MG63 (cell line): ENCODE measurements around the gene CAVIN3. TPM values are rescaled to one million over a fixed set of nuclear protein-coding genes. Genes with fewer than 3 reads are reported as not detected.
"Not testable (repeated sequence)": the region's sequence is repeated elsewhere in the genome, so short reads cannot be mapped to it uniquely, and the experiment has no call there.

ENCODE experiments used
- DNase-seq: peaks from one replicate; pipeline ENCODE4 v3.0.0-alpha.2; 2020
- H3K27me3 ChIP-seq: fragments of 250-450 bp; sonication (Bioruptor Pico); 2 replicates; pipeline ENCODE4 v1.5.1; 2020; ENCODE audit warnings: mild to moderate bottlenecking, moderate library complexity
- H3K36me3 ChIP-seq: fragments of 250-450 bp; sonication (Bioruptor Pico); 2 replicates; pipeline ENCODE4 v1.5.1; 2020; ENCODE audit warnings: mild to moderate bottlenecking, moderate library complexity
- H3K4me3 ChIP-seq: fragments of 250-450 bp; sonication (Bioruptor Pico); 2 replicates; pipeline ENCODE4 v1.5.1; 2020; ENCODE audit warnings: mild to moderate bottlenecking, moderate library complexity
- H3K9me3 ChIP-seq: fragments of 250-450 bp; sonication (Bioruptor Pico); 2 replicates; pipeline ENCODE4 v1.5.1; 2020; ENCODE audit warnings: mild to moderate bottlenecking, moderate library complexity
- total RNA-seq: library from RNA; depleted of rRNA; stranded (reverse); fragments of >200 nt; shearing (Covaris generic); gene quantifications from 2 replicates; pipeline ENCODE4 v1.2.3, GENCODE V29; 2014; ENCODE audit warnings: low replicate concordance; rRNA removed

The CAVIN3 gene
- total RNA-seq, 1 experiment from 2014 or later = 168 TPM

DNA sequence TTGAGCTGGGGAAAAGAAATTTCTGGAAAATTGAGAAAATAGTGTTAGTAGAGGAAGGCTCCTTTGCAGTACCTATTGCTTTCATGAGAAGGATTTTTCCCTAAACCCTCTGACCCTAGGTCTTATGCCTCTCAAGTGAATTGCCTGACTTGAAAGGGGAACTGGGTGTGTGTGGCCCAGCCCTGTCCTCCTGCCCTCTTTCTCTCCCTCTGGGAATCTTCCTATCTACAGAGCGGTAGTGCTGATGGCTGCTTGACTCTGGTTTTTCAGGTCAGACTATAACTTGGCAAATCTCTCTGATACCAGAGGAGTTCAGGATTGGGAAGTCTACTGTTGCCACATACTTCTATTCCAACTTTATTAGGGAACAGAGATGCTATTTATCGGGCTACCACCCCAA, 19.2 kb downstream of the CAVIN3 start:
- Histone ChIP-seq H3K4me3 (no peak overlapping the region), H3K9me3 (no peaks in the 10 kb centered on the region), H3K36me3 (no peaks in the 10 kb centered on the region), H3K27me3 (0 out of 2 replicates have a peak, but pooled peaks cover under 1% of the 10 kb centered on the region)
- no peak for DNase-seq

DNA sequence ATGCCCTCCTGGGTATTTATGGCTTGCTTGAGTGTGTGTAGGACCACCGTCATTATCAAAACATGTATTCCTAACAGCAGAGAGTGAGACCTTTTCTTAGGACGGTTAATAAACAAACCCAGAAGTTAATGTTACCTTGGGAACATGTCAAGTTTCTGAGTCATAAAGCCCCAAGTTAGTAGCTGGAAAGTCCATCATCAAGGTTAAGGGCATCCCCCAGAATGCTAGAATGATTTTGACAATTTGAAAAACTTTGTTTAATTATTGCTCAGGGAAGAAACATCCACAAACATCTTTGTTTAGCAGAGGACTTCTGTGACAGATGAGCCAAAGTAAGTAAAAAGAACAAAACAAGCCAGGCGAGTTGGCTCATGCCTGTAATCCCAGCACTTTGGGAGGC, 20.0 kb downstream of the CAVIN3 start:
- no peaks in the 10 kb centered on the region for H3K9me3 ChIP-seq
- H3K27me3 ChIP-seq = no peaks in the 10 kb centered on the region
- DNase-seq = no peak
- H3K4me3 ChIP-seq = no peak overlapping the region
- H3K36me3 ChIP-seq = no peaks in the 10 kb centered on the region

DNA sequence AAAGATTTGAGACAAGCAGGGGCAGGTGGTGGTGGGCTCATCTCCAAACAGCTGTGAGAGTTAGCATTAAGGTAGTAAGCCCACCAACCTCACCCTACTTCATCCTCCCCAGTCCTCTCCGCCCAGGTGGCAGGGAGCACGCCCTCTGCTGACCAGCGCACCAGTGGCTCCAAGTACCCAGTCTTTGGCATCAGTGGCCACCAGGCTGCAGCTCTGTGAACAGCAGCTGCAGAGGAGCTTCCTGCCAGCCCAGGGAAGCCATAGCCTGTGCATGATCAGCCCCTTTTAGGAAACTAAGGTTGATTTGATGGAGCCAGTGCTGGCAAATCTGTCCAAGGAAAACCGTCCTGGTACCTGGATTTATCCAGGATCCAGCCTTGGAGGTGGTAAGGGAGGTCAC, 21.7 kb downstream of the CAVIN3 start:
- no peak overlapping the region for H3K4me3 ChIP-seq
- no peaks in the 10 kb centered on the region for H3K36me3 ChIP-seq
- H3K9me3 ChIP-seq = no peaks in the 10 kb centered on the region
- H3K27me3 ChIP-seq = no peaks in the 10 kb centered on the region
- DNase-seq = peak; percentile 45

DNA sequence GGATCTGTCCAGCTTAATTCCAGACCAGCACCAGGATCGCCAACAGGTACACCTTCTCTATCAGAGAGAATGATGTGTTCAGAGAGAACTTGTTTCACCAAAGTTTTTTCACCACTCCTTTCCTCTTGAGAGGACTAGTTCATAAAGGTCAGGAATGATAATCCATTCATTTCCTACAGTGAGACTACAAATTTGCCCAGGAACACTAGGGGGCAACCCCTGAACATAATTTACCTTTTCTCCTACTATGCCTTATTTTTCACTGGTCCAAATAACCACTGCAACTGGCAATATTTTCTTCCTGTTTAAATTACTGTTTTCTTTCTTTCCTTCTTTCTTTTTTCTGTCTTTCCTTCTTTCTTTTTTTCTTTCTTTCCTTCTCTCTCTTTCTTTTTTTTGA, 22.5 kb downstream of the CAVIN3 start:
- Histone ChIP-seq H3K4me3 (no peak overlapping the region), H3K36me3 (no peaks in the 10 kb centered on the region), H3K9me3 (no peaks in the 10 kb centered on the region), H3K27me3 (no peaks in the 10 kb centered on the region)
- no peak for DNase-seq

DNA sequence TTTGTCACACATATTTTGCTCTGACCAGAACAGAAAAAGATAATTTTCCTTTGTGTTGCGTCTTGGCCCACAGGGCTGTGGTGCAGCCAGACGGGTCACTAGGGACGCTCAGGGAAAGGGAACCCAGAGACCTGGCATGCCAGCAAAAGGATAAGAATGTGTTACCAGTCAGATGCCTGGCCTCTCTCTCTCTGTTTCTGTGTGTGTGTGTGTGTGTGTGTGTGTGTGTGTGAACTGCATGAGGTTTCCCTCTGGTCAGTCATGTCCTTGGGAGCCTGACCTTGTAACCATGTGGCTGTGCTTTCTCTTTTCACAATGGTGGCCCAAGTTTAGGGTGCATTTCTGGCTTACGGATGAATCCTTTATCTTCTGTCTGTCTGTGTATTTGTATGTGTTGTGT, 35.3 kb downstream of the CAVIN3 start:
- H3K36me3 ChIP-seq = no peaks in the 10 kb centered on the region
- DNase-seq = no peak

DNA sequence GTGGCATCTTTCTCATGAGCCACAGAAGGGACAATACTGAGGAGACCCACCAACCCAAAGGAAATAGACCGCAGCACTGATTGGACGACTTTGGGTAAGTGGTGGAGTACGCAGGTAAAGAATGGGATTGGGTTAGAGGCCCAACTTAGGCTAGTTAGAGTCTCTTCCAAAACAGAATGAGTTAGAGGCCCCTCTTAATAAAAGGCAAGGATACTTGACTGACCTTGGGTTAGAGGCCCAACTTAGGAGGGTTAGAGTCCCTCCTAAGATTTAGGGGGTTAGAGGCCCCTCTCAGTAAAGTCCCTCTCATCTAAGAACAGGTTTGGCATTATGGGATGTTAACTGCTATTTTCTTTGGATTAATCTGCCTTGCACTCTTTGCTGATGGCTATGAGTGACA, 36.1 kb downstream of the CAVIN3 start:
- Histone ChIP-seq H3K36me3 (no peaks in the 10 kb centered on the region), H3K27me3 (peaks cover 28% of the 10 kb centered on the region), H3K9me3 (no peaks in the 10 kb centered on the region), H3K4me3 (no peak overlapping the region)
- DNase-seq = no peak

More for the DNA sequence above, 35.3 kb downstream of the CAVIN3 start:
- Histone ChIP-seq H3K27me3 (peaks cover 36% of the 10 kb centered on the region), H3K9me3 (no peaks in the 10 kb centered on the region), H3K4me3 (no peak overlapping the region)

DNA sequence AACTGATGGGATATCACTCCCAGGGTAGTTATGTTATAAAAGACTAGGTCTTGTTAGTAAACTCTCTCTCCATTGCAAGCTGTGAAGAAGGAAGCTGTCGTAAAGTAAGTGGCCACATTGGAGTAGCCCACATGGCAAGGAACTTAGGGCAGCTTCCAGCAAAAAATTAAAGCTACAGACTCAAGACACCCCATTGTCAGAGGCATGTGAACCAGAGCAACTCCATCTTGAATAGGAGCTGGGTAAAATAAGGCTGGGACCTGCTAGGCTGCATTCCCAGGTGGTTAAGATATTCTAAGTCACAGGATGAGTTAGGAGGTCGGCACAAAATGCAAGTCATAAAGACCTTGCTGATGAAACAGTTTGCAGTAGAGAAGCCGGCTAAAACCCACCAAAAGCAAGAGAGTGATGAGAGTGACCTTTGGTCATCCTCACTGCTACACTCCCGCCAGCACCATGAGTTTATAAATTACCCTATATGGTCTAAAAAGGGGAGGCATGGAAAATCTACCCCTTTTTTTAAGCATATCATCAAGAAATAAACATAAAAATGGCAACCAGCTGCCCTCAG, 36.8 kb downstream of the CAVIN3 start:
- H3K4me3 ChIP-seq = no peak overlapping the region
- peaks cover 22% of the 10 kb centered on the region for H3K27me3 ChIP-seq
- no peaks in the 10 kb centered on the region for H3K9me3 ChIP-seq
- H3K36me3 ChIP-seq = no peaks in the 10 kb centered on the region
- no peak for DNase-seq

DNA sequence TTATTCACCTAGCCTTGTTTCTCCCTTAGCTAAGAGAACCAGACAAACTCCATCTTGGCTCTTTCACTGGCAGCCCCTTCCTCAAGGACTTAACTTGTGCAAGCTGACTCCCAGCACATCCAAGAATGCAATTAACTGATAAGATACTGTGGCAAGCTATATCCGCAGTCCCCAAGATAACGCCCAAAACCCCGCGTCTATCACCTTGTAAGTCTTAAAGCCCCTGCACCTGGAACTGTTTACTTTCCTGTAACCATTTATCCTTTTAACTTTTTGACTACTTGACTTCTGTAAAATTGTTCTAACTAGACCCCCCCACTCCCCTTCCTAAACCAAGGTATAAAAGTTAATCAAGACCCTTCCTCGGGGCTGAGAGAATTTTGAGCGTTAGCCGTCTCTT, 39.5 kb downstream of the CAVIN3 start:
- not testable (repeated sequence) for H3K9me3 ChIP-seq, DNase-seq, H3K4me3 ChIP-seq, H3K36me3 ChIP-seq, H3K27me3 ChIP-seq

DNA sequence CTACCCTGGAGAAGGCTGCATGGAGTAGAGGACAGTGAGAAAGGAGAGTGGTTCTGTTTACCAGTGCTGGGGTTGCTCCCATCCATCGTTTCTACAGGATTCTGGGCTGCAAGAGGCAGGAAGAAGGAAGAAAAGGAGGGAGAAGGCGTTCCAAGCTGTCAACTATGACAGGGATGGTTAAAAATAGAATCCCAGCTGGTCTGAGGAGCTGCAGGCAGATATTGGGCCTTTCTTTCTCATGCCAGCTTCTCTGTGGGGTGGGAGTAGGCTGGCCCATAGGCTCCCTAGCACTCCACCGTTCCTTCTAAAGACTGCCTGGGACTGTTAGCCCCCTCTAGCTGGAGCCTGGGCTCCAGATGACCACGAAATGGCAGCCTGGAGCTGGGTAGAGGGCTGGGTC, 47.1 kb downstream of the CAVIN3 start:
- no peaks in the 10 kb centered on the region for H3K36me3 ChIP-seq
- H3K4me3 ChIP-seq = no peak overlapping the region
- DNase-seq = no peak
- peaks cover 8% of the 10 kb centered on the region for H3K27me3 ChIP-seq
- H3K9me3 ChIP-seq = peaks cover 2% of the 10 kb centered on the region; the same call in 1 of the 2 replicates

DNA sequence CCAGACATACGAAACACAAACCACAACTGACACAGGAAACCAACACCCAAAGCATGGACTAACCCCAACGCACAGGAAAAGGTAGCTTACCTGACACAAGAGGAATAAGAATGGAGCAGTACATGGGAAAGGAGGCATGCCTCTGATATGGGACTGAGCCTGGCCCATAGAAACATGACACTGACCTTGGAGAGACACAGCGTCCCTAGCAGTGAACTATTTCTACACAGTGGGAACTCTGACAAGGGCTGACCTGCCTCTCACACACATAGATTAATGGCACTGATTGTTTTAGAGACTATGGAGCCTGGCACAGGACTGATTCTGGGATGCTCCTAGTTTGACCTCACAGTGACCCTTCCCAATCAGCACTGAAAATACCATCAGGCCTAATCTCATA, 48.7 kb downstream of the CAVIN3 start:
- DNase-seq = no peak
- no peak overlapping the region for H3K4me3 ChIP-seq
- H3K9me3 ChIP-seq = peaks cover 2% of the 10 kb centered on the region; the same call in 1 of the 2 replicates
- H3K27me3 ChIP-seq = peaks cover 7% of the 10 kb centered on the region
- H3K36me3 ChIP-seq = no peaks in the 10 kb centered on the region

DNA sequence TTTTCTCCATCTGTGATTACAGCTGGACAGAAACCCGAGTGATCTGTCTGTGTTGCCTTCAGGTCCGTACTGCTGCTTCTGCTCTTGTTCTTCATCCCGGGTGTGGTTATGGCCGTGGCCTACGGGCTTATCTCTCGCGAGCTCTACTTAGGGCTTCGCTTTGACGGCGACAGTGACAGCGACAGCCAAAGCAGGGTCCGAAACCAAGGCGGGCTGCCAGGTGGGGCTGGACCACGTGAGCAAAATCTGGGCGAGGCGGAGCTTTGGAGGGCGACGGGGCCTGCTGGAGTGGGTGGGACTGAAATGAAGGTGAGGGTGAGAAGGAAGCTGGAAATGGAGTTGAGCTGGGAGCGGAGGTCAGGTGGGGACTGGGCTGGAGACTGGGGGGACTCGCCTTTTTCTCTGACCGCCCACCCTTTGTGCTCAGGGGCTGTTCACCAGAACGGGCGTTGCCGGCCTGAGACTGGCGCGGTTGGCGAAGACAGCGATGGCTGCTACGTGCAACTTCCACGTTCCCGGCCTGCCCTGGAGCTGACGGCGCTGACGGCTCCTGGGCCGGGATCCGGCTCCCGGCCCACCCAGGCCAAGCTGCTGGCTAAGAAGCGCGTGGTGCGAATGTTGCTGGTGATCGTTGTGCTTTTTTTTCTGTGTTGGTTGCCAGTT, 49.6 kb downstream of the CAVIN3 start:
- no peak for DNase-seq
- H3K4me3 ChIP-seq = no peak overlapping the region
- no peaks in the 10 kb centered on the region for H3K9me3 ChIP-seq
- no peaks in the 10 kb centered on the region for H3K36me3 ChIP-seq
- H3K27me3 ChIP-seq = no peaks in the 10 kb centered on the region; the same call in 1 of the 2 replicates

DNA sequence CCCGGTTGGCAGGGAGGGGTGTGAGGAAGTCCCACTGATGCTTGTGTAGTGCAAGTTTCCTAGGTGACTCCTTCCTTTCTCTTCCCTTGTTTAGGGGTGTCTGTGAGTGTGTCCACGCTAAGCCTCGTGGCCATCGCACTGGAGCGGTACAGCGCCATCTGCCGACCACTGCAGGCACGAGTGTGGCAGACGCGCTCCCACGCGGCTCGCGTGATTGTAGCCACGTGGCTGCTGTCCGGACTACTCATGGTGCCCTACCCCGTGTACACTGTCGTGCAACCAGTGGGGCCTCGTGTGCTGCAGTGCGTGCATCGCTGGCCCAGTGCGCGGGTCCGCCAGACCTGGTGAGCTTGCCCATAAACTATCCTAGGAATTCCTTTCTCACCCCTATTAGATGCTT, 50.3 kb downstream of the CAVIN3 start:
- Histone ChIP-seq H3K36me3 (no peaks in the 10 kb centered on the region), H3K4me3 (no peak overlapping the region), H3K27me3 (peaks cover under 1% of the 10 kb centered on the region; the same call in 1 of the 2 replicates), H3K9me3 (no peaks in the 10 kb centered on the region)
- no peak for DNase-seq

Other genes starting within 250 kb of the CAVIN3 start
- not detected in 2 replicates for gene OR56B4, start 212.8 kb downstream of the CAVIN3 start, total RNA-seq
- gene OR52B2, start 150.2 kb downstream of the CAVIN3 start, total RNA-seq = not detected in 2 replicates
- gene OR52W1, start 121.3 kb downstream of the CAVIN3 start, total RNA-seq = not detected in 2 replicates
- not detected in 2 replicates for gene C11orf42, start 114.9 kb downstream of the CAVIN3 start, total RNA-seq
- gene FHIP1B, start 85.9 kb downstream of the CAVIN3 start, total RNA-seq = 9.2 and 9.7 TPM in 2 replicates
- gene CNGA4, start 81.4 kb downstream of the CAVIN3 start, total RNA-seq = not detected in 2 replicates
- gene CCKBR, start 60.7 kb downstream of the CAVIN3 start, total RNA-seq = not detected in 2 replicates
- gene SMPD1, start 70.0 kb upstream of the CAVIN3 start, total RNA-seq = 13.1 and 17.7 TPM in 2 replicates
- gene APBB1, start 98.6 kb upstream of the CAVIN3 start, total RNA-seq = 7.2 and 21.1 TPM in 2 replicates
- 0.20 TPM in 1 of 2 replicates, not detected in the other for gene HPX, start 120.5 kb upstream of the CAVIN3 start, total RNA-seq
- 12.8 and 19.8 TPM in 2 replicates for gene TRIM3, start 153.4 kb upstream of the CAVIN3 start, total RNA-seq
- gene ARFIP2, start 160.8 kb upstream of the CAVIN3 start, total RNA-seq = 40.8 and 53.9 TPM in 2 replicates
- gene TIMM10B, start 161.0 kb upstream of the CAVIN3 start, total RNA-seq = 28.5 and 34.4 TPM in 2 replicates
- gene DNHD1, start 176.8 kb upstream of the CAVIN3 start, total RNA-seq = 5.1 and 9.1 TPM in 2 replicates